Natural killer cell treated with Interleukin-12 subunit alpha and Interleukin-12 subunit beta and Interleukin-15 and Interleukin-18, amount 100 ng/mL, for 72 hours (primary cell): Measurements from ENCODE around the gene WSCD2. TPM values are rescaled to one million over a fixed set of nuclear protein-coding genes. Genes with fewer than 3 reads are reported as not detected.

ENCODE experiments used
- ATAC-seq, 2 donors: fragments of 150-1000 bp; cut with Tn5 transposase in 1 of 2; sonication (Bioruptor Pico), chemical (Tn5 transposase) in 1 of 2; 2 replicates each; pipeline ENCODE4 v1.10.0; 2021
- DNase-seq: peaks from one replicate; pipeline ENCODE4 v3.0.0; 2022; ENCODE audit warnings: low spot score
- H3K27ac Mint-ChIP-seq, 2 donors: 1 replicate in 1 of 2; 2 replicates in 1 of 2; pipeline ENCODE4 v1.8.0; 2022; ENCODE audit warnings: mixed read lengths in 2 of 2, mild to moderate bottlenecking in 1 of 2, moderate library complexity in 1 of 2
- H3K27me3 Mint-ChIP-seq, 2 donors: 1 replicate in 1 of 2; 2 replicates in 1 of 2; pipeline ENCODE4 v1.8.0; 2022; ENCODE audit warnings: mixed read lengths in 2 of 2
- H3K36me3 Mint-ChIP-seq: one replicate; pipeline ENCODE4 v1.8.0; 2022; ENCODE audit warnings: mixed read lengths
- H3K4me1 Mint-ChIP-seq, 2 donors: 1 replicate in 1 of 2; 2 replicates in 1 of 2; pipeline ENCODE4 v1.8.0; 2022; ENCODE audit warnings: low read depth in 2 of 2, mixed read lengths in 2 of 2, mild to moderate bottlenecking in 1 of 2
- H3K4me3 Mint-ChIP-seq: one replicate; pipeline ENCODE4 v1.8.0; 2022; ENCODE audit warnings: mixed read lengths
- H3K9me3 Mint-ChIP-seq: 2 replicates; pipeline ENCODE4 v1.8.0; 2022; ENCODE audit warnings: mixed read lengths
- total RNA-seq, 2 donors: library from RNA; stranded (reverse); gene quantifications; one replicate each; pipeline ENCODE4 v1.2.3, GENCODE V29; 2022

WSCD2 gene
- total RNA-seq, 2 donors from 2014 or later = not detected

- Mint-ChIP-seq H3K27me3 (peaks cover 3 to 6% of the 10 kb centered on the region in 2 donors), H3K9me3 (no peaks in the 10 kb centered on the region), H3K4me1 (peaks cover 6 to 11% of the 10 kb centered on the region in 2 donors), H3K36me3 (peaks cover 4% of the 10 kb centered on the region), H3K4me3 (no peak overlapping the region), H3K27ac (no peak overlapping the region)
- no peak for ATAC-seq
- DNase-seq = no peak
These were observed 108.2 kb downstream of the WSCD2 start for GRCh38 chr12:108237272-108237671.

- no peak overlapping the region for H3K4me3 Mint-ChIP-seq
- no peaks in the 10 kb centered on the region for H3K9me3 Mint-ChIP-seq
- H3K4me1 Mint-ChIP-seq = peaks cover 6 to 11% of the 10 kb centered on the region in 2 donors
- DNase-seq = no peak
- H3K36me3 Mint-ChIP-seq = peaks cover 4% of the 10 kb centered on the region
- H3K27ac Mint-ChIP-seq = no peak overlapping the region
- peaks cover 3 to 6% of the 10 kb centered on the region in 2 donors for H3K27me3 Mint-ChIP-seq
- no peak for ATAC-seq
These were observed 109.4 kb downstream of the WSCD2 start for GRCh38 chr12:108238474-108238873.

GRCh38 chr12:108239378-108239777 is 110.3 kb downstream of the WSCD2 start:
- ATAC-seq = peak in 1 of 2 donors; percentile 36
- H3K9me3 Mint-ChIP-seq = no peaks in the 10 kb centered on the region
- H3K4me1 Mint-ChIP-seq = peaks cover 6 to 11% of the 10 kb centered on the region in 2 donors
- no peak for DNase-seq
- H3K27ac Mint-ChIP-seq = peak overlapping the region; percentile 2 to 27
- H3K4me3 Mint-ChIP-seq = peak overlapping the region; percentile 6
- H3K36me3 Mint-ChIP-seq = peaks cover 4% of the 10 kb centered on the region
- peaks cover 3 to 6% of the 10 kb centered on the region in 2 donors for H3K27me3 Mint-ChIP-seq

- DNase-seq (no peak), ATAC-seq (no peak)
- Mint-ChIP-seq H3K4me3 (peak overlapping the region; percentile 6), H3K9me3 (no peaks in the 10 kb centered on the region), H3K27me3 (peaks cover 3 to 6% of the 10 kb centered on the region in 2 donors), H3K36me3 (peaks cover 4% of the 10 kb centered on the region), H3K4me1 (peaks cover 6 to 11% of the 10 kb centered on the region in 2 donors), H3K27ac (no peak overlapping the region)
These were observed 111.1 kb downstream of the WSCD2 start for GRCh38 chr12:108240027-108240785.

GRCh38 chr12:108240928-108241327 is 111.8 kb downstream of the WSCD2 start:
- Mint-ChIP-seq H3K27ac (no peak overlapping the region), H3K4me3 (no peak overlapping the region), H3K27me3 (peaks cover 3 to 6% of the 10 kb centered on the region in 2 donors), H3K4me1 (peaks cover 6 to 11% of the 10 kb centered on the region in 2 donors), H3K9me3 (no peaks in the 10 kb centered on the region), H3K36me3 (peaks cover 4% of the 10 kb centered on the region)
- DNase-seq (no peak), ATAC-seq (no peak)

- DNase-seq (no peak), ATAC-seq (no peak)
- peaks cover 6 to 11% of the 10 kb centered on the region in 2 donors for H3K4me1 Mint-ChIP-seq
- peaks cover 4% of the 10 kb centered on the region for H3K36me3 Mint-ChIP-seq
- no peaks in the 10 kb centered on the region for H3K9me3 Mint-ChIP-seq
- H3K4me3 Mint-ChIP-seq = no peak overlapping the region
- H3K27ac Mint-ChIP-seq = no peak overlapping the region
- H3K27me3 Mint-ChIP-seq = no peaks in the 10 kb centered on the region
These were observed 113.1 kb downstream of the WSCD2 start for GRCh38 chr12:108241986-108242703.

GRCh38 chr12:108247130-108247529 is 118.0 kb downstream of the WSCD2 start:
- ATAC-seq (no peak), DNase-seq (no peak)
- Mint-ChIP-seq H3K9me3 (no peaks in the 10 kb centered on the region), H3K4me1 (peaks cover 0 to 13% of the 10 kb centered on the region in 2 donors), H3K4me3 (no peak overlapping the region), H3K36me3 (no peaks in the 10 kb centered on the region), H3K27ac (no peak overlapping the region), H3K27me3 (peaks cover 6 to 10% of the 10 kb centered on the region in 2 donors)

GRCh38 chr12:108248011-108248410 is 118.9 kb downstream of the WSCD2 start:
- no peak for ATAC-seq
- peaks cover under 1 to 15% of the 10 kb centered on the region in 2 donors for H3K4me1 Mint-ChIP-seq
- DNase-seq = no peak
- H3K4me3 Mint-ChIP-seq = no peak overlapping the region
- H3K27ac Mint-ChIP-seq = no peak overlapping the region
- H3K36me3 Mint-ChIP-seq = no peaks in the 10 kb centered on the region
- no peaks in the 10 kb centered on the region for H3K9me3 Mint-ChIP-seq
- H3K27me3 Mint-ChIP-seq = peaks cover 6 to 10% of the 10 kb centered on the region in 2 donors

GRCh38 chr12:108252523-108252922 is 123.4 kb downstream of the WSCD2 start:
- ATAC-seq (no peak), DNase-seq (no peak)
- H3K27me3 Mint-ChIP-seq = peaks cover 10 to 14% of the 10 kb centered on the region in 2 donors
- H3K4me1 Mint-ChIP-seq = peaks cover 7 to 26% of the 10 kb centered on the region in 2 donors
- no peaks in the 10 kb centered on the region for H3K9me3 Mint-ChIP-seq
- no peaks in the 10 kb centered on the region for H3K36me3 Mint-ChIP-seq
- H3K27ac Mint-ChIP-seq = no peak overlapping the region
- no peak overlapping the region for H3K4me3 Mint-ChIP-seq

- Mint-ChIP-seq H3K4me1 (peaks cover 7 to 26% of the 10 kb centered on the region in 2 donors), H3K27me3 (peaks cover 10 to 14% of the 10 kb centered on the region in 2 donors), H3K27ac (peak overlapping the region in 1 of 2 donors; percentile 42), H3K36me3 (no peaks in the 10 kb centered on the region), H3K4me3 (no peak overlapping the region), H3K9me3 (no peaks in the 10 kb centered on the region)
- no peak for ATAC-seq
- no peak for DNase-seq
These were observed 124.5 kb downstream of the WSCD2 start for GRCh38 chr12:108253540-108253939.

GRCh38 chr12:108254030-108254429 is 124.9 kb downstream of the WSCD2 start:
- ATAC-seq = no peak
- Mint-ChIP-seq H3K36me3 (no peaks in the 10 kb centered on the region), H3K4me3 (no peak overlapping the region), H3K27ac (peak overlapping the region in 1 of 2 donors; percentile 42), H3K9me3 (no peaks in the 10 kb centered on the region), H3K27me3 (peaks cover 10 to 14% of the 10 kb centered on the region in 2 donors), H3K4me1 (peaks cover 7 to 26% of the 10 kb centered on the region in 2 donors)
- DNase-seq = no peak

GRCh38 chr12:108254517-108255251 is 125.6 kb downstream of the WSCD2 start:
- no peaks in the 10 kb centered on the region for H3K9me3 Mint-ChIP-seq
- peaks cover 10 to 11% of the 10 kb centered on the region in 2 donors for H3K27me3 Mint-ChIP-seq
- no peak overlapping the region for H3K27ac Mint-ChIP-seq
- peaks cover 7 to 23% of the 10 kb centered on the region in 2 donors for H3K4me1 Mint-ChIP-seq
- peaks cover under 1% of the 10 kb centered on the region for H3K36me3 Mint-ChIP-seq
- no peak for ATAC-seq
- no peak for DNase-seq
- no peak overlapping the region for H3K4me3 Mint-ChIP-seq

- Mint-ChIP-seq H3K4me3 (no peak overlapping the region), H3K27me3 (peaks cover 7 to 8% of the 10 kb centered on the region in 2 donors), H3K36me3 (peaks cover 6% of the 10 kb centered on the region), H3K9me3 (no peaks in the 10 kb centered on the region), H3K4me1 (peaks cover 7 to 19% of the 10 kb centered on the region in 2 donors), H3K27ac (no peak overlapping the region)
- DNase-seq (no peak), ATAC-seq (no peak)
These were observed 126.1 kb downstream of the WSCD2 start for GRCh38 chr12:108255252-108255602.
